NT2/D1 (cell line): ENCODE results near the gene METRNL.

Experiments used
- SUZ12 ChIP-seq: IDR thresholded peaks from 2 replicates; pipeline ENCODE4 v1.6.1; 2011; ENCODE audit not compliant: insufficient read length, insufficient read depth; ENCODE audit errors: extremely low read depth
- ZNF274 ChIP-seq: IDR thresholded peaks from 2 replicates; pipeline ENCODE4 v1.6.1; 2011; ENCODE audit warnings: mild to moderate bottlenecking, low read depth, low read length

DNA sequence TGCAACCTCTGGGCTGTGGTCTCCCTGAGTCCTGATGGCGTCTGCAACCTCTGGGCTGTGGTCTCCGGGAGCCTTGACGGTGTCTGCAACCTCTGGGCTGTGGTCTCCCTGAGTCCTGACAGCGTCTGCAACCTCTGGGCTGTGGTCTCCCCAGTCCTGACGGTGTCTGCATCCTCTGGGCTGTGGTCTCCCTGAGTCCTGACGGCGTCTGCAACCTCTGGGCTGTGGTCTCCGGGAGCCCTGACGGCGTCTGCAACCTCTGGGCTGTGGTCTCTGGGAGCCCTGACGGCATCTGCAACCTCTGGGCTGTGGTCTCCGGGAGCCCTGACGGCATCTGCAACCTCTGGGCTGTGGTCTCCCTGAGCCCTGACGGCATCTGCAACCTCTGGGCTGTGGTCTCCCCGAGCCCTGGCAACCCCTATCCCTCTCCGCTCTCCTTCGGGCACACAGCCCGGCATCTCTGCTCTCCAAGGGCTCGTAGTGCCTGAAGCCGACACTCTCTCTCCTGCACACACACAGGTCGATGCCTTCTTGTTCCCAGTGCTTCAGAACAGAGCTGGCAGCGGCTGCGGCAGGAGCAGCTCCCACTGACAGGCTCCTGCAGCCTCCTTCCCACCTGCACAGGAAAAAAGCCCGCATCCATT, 45.6 kb downstream of the METRNL start:
- no peak for TF ChIP-seq SUZ12
- no peak for TF ChIP-seq ZNF274
